Measurements from ENCODE around the gene NRDC. TPM values are rescaled to one million over a fixed set of nuclear protein-coding genes. Genes with fewer than 3 reads are reported as not detected.

The NRDC gene
- total and polyA plus RNA-seq, 2 experiments from 2014 or later = 129 to 217 TPM

DNA sequence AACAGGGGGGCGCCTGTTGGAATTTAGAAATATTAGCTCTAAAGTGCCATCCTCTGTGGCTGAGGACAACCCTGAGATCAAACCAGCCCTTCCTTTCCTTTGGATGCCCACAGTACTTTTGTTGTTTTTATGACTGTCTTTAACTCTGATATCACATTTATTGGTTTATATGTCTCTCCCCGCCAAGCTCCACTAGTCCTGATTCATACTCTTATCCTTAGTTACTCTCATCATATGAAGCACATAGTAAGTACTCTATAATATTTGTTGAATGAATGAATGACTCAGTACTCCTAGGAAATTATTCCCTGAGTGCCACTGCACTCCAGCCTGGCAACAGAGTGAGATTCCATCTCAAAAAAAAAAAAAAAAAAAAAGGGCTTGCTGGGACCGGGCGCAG, 22.6 kb upstream of the NRDC start:
- H3K36me3 ChIP-seq (ENCODE audit: insufficient read depth) = no peaks in the 10 kb centered on the region
- no peaks in the 10 kb centered on the region for H3K4me1 ChIP-seq (ENCODE audit: insufficient read depth)
- ATAC-seq = no peak
- no peaks in the 10 kb centered on the region for H3K9me2 ChIP-seq (ENCODE audit: insufficient read depth)
- no peak overlapping the region for H3K4me3 Mint-ChIP-seq
- DNase-seq (ENCODE audit: low spot score) = no peak
- no peaks in the 10 kb centered on the region for H3K27me3 ChIP-seq (ENCODE audit: insufficient read depth)
- no peak overlapping the region for H3K4me3 ChIP-seq
- H3K4me2 ChIP-seq = no peak overlapping the region
- no peak overlapping the region for H3K27ac Mint-ChIP-seq
- no peak for TF ChIP-seq CREB1 (CRISPR knock-in tag; IDR thresholded peaks at IDR 0.05; ENCODE audit: low read depth)
- TF ChIP-seq, protein P1, sequence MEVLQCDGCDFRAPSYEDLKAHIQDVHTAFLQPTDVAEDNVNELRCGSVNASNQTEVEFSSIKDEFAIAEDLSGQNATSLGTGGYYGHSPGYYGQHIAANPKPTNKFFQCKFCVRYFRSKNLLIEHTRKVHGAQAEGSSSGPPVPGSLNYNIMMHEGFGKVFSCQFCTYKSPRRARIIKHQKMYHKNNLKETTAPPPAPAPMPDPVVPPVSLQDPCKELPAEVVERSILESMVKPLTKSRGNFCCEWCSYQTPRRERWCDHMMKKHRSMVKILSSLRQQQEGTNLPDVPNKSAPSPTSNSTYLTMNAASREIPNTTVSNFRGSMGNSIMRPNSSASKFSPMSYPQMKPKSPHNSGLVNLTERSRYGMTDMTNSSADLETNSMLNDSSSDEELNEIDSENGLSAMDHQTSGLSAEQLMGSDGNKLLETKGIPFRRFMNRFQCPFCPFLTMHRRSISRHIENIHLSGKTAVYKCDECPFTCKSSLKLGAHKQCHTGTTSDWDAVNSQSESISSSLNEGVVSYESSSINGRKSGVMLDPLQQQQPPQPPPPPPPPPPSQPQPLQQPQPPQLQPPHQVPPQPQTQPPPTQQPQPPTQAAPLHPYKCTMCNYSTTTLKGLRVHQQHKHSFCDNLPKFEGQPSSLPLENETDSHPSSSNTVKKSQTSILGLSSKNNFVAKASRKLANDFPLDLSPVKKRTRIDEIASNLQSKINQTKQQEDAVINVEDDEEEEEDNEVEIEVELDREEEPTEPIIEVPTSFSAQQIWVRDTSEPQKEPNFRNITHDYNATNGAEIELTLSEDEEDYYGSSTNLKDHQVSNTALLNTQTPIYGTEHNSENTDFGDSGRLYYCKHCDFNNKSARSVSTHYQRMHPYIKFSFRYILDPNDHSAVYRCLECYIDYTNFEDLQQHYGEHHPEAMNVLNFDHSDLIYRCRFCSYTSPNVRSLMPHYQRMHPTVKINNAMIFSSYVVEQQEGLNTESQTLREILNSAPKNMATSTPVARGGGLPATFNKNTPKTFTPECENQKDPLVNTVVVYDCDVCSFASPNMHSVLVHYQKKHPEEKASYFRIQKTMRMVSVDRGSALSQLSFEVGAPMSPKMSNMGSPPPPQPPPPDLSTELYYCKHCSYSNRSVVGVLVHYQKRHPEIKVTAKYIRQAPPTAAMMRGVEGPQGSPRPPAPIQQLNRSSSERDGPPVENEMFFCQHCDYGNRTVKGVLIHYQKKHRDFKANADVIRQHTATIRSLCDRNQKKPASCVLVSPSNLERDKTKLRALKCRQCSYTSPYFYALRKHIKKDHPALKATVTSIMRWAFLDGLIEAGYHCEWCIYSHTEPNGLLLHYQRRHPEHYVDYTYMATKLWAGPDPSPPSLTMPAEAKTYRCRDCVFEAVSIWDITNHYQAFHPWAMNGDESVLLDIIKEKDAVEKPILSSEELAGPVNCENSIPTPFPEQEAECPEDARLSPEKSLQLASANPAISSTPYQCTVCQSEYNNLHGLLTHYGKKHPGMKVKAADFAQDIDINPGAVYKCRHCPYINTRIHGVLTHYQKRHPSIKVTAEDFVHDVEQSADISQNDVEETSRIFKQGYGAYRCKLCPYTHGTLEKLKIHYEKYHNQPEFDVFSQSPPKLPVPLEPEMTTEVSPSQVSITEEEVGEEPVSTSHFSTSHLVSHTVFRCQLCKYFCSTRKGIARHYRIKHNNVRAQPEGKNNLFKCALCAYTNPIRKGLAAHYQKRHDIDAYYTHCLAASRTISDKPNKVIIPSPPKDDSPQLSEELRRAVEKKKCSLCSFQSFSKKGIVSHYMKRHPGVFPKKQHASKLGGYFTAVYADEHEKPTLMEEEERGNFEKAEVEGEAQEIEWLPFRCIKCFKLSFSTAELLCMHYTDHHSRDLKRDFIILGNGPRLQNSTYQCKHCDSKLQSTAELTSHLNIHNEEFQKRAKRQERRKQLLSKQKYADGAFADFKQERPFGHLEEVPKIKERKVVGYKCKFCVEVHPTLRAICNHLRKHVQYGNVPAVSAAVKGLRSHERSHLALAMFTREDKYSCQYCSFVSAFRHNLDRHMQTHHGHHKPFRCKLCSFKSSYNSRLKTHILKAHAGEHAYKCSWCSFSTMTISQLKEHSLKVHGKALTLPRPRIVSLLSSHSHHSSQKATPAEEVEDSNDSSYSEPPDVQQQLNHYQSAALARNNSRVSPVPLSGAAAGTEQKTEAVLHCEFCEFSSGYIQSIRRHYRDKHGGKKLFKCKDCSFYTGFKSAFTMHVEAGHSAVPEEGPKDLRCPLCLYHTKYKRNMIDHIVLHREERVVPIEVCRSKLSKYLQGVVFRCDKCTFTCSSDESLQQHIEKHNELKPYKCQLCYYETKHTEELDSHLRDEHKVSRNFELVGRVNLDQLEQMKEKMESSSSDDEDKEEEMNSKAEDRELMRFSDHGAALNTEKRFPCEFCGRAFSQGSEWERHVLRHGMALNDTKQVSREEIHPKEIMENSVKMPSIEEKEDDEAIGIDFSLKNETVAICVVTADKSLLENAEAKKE (CRISPR knock-in tag; IDR thresholded peaks at IDR 0.05) = no peak
- no peak for TF ChIP-seq EZH2 (IDR thresholded peaks at IDR 0.05; ENCODE audit: low read depth, unreplicated experiment)
- TF ChIP-seq POLR2AphosphoS5 (IDR thresholded peaks at IDR 0.05; ENCODE audit: low read depth) = no peak
- no peak for TF ChIP-seq JUNB (IDR thresholded peaks at IDR 0.05; ENCODE audit: unreplicated experiment)
- no peak for TF ChIP-seq ZNF114 (CRISPR knock-in tag; IDR thresholded peaks at IDR 0.05)
- TF ChIP-seq, protein P2, sequence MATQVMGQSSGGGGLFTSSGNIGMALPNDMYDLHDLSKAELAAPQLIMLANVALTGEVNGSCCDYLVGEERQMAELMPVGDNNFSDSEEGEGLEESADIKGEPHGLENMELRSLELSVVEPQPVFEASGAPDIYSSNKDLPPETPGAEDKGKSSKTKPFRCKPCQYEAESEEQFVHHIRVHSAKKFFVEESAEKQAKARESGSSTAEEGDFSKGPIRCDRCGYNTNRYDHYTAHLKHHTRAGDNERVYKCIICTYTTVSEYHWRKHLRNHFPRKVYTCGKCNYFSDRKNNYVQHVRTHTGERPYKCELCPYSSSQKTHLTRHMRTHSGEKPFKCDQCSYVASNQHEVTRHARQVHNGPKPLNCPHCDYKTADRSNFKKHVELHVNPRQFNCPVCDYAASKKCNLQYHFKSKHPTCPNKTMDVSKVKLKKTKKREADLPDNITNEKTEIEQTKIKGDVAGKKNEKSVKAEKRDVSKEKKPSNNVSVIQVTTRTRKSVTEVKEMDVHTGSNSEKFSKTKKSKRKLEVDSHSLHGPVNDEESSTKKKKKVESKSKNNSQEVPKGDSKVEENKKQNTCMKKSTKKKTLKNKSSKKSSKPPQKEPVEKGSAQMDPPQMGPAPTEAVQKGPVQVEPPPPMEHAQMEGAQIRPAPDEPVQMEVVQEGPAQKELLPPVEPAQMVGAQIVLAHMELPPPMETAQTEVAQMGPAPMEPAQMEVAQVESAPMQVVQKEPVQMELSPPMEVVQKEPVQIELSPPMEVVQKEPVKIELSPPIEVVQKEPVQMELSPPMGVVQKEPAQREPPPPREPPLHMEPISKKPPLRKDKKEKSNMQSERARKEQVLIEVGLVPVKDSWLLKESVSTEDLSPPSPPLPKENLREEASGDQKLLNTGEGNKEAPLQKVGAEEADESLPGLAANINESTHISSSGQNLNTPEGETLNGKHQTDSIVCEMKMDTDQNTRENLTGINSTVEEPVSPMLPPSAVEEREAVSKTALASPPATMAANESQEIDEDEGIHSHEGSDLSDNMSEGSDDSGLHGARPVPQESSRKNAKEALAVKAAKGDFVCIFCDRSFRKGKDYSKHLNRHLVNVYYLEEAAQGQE (IDR thresholded peaks at IDR 0.05; ENCODE audit: unreplicated experiment) = no peak
- TF ChIP-seq NANOG (IDR thresholded peaks at IDR 0.05; ENCODE audit: borderline replicate concordance) = no peak
- TF ChIP-seq ZNF331 (CRISPR knock-in tag; IDR thresholded peaks at IDR 0.05; ENCODE audit: low read depth) = no peak
- TF ChIP-seq, protein P3, sequence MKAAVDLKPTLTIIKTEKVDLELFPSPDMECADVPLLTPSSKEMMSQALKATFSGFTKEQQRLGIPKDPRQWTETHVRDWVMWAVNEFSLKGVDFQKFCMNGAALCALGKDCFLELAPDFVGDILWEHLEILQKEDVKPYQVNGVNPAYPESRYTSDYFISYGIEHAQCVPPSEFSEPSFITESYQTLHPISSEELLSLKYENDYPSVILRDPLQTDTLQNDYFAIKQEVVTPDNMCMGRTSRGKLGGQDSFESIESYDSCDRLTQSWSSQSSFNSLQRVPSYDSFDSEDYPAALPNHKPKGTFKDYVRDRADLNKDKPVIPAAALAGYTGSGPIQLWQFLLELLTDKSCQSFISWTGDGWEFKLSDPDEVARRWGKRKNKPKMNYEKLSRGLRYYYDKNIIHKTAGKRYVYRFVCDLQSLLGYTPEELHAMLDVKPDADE (IDR thresholded peaks at IDR 0.05) = no peak
- TF ChIP-seq EZH2phosphoT487 (IDR thresholded peaks at IDR 0.05; ENCODE audit: unreplicated experiment) = no peak
- TF ChIP-seq, protein P4, sequence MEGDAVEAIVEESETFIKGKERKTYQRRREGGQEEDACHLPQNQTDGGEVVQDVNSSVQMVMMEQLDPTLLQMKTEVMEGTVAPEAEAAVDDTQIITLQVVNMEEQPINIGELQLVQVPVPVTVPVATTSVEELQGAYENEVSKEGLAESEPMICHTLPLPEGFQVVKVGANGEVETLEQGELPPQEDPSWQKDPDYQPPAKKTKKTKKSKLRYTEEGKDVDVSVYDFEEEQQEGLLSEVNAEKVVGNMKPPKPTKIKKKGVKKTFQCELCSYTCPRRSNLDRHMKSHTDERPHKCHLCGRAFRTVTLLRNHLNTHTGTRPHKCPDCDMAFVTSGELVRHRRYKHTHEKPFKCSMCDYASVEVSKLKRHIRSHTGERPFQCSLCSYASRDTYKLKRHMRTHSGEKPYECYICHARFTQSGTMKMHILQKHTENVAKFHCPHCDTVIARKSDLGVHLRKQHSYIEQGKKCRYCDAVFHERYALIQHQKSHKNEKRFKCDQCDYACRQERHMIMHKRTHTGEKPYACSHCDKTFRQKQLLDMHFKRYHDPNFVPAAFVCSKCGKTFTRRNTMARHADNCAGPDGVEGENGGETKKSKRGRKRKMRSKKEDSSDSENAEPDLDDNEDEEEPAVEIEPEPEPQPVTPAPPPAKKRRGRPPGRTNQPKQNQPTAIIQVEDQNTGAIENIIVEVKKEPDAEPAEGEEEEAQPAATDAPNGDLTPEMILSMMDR (conservative IDR thresholded peaks at IDR 0.05; ENCODE audit: low read depth in 2 of 2) = no peak
- TF ChIP-seq STAT1 (IDR thresholded peaks at IDR 0.05; ENCODE audit: unreplicated experiment) = no peak
- peaks cover under 1% of the 10 kb centered on the region for H3K27me3 Mint-ChIP-seq (ENCODE audit: insufficient read depth, low read depth, poor library complexity)
- no peak overlapping the region for H3K27ac ChIP-seq (ENCODE audit: low read depth)
- H3K79me2 ChIP-seq (replicated peaks; ENCODE audit: insufficient read depth) = no peaks in the 10 kb centered on the region
- peaks cover 8% of the 10 kb centered on the region; the same call in 2 of the 3 replicates for H3K4me1 Mint-ChIP-seq
- H2AFZ ChIP-seq = no peak overlapping the region
- H3F3A ChIP-seq (replicated peaks; ENCODE audit: low read depth) = no peaks in the 10 kb centered on the region
- H3K36me3 Mint-ChIP-seq (ENCODE audit: low read depth) = peaks cover under 1% of the 10 kb centered on the region; the same call in 1 of the 3 replicates
- H3K9me3 Mint-ChIP-seq = peaks cover 4% of the 10 kb centered on the region; the same call in 2 of the 3 replicates
- H4K20me1 ChIP-seq (replicated peaks; ENCODE audit: insufficient read depth) = no peaks in the 10 kb centered on the region

Measured in GM23338 (cell line).